CD4-positive, alpha-beta T cell (primary cell): Measurements from ENCODE around the gene CFAP45. TPM values are rescaled to one million over a fixed set of nuclear protein-coding genes. Genes with fewer than 3 reads are reported as not detected.

Experiments
- ATAC-seq: fragments of 200-7000 bp; cut with Tn5 transposase; one replicate; pipeline ENCODE4 v1.10.0; 2022; ENCODE audit warnings: mild to moderate bottlenecking; ENCODE audit not compliant: poor library complexity
- CTCF ChIA-PET: fragments of 350-600 bp; sonication (Branson Sonifier 250); formaldehyde crosslinking; loops from one replicate; lab custom pipeline; 2021; ENCODE audit warnings: antibody characterized with exemption, inconsistent platforms; lab: Charles Lee
- POLR2A ChIA-PET: fragments of 350-600 bp; sonication (Branson Sonifier 250); formaldehyde crosslinking; loops from one replicate; lab custom pipeline; 2021; ENCODE audit warnings: antibody characterized with exemption, inconsistent platforms; lab: Charles Lee
- DNase-seq, 14 experiments: peaks; one replicate each; pipeline ENCODE4 v3.0.0-alpha.2; 2013 to 2020; ENCODE audit warnings: mixed read lengths in 2 of 14
- H3K27ac ChIP-seq, 2 donors: one replicate each; pipeline versions ENCODE4 v1.5.1 to v1.7.0; 2013; ENCODE audit warnings: low read length in 2 of 2, low read depth in 1 of 2, mild to moderate bottlenecking in 1 of 2
- H3K27me3 ChIP-seq, 2 experiments: 1 replicate in 1 of 2; 2 replicates in 1 of 2; pipeline versions ENCODE4 v1.6.1 to v1.7.0; 2013; ENCODE audit warnings: low read length in 2 of 2, control low read depth in 1 of 2, mild to moderate bottlenecking in 1 of 2, moderate library complexity in 1 of 2; ENCODE audit not compliant: insufficient read depth in 2 of 2, control insufficient read depth in 1 of 2
- H3K36me3 ChIP-seq: one replicate; pipeline ENCODE4 v1.6.1; 2013; ENCODE audit warnings: low read length, control low read depth; ENCODE audit not compliant: insufficient read depth
- H3K4me1 ChIP-seq: one replicate; pipeline ENCODE4 v1.6.1; 2013; ENCODE audit warnings: low read length, control low read depth; ENCODE audit not compliant: insufficient read depth
- H3K4me3 ChIP-seq: one replicate; pipeline ENCODE4 v1.5.1; 2013; ENCODE audit warnings: mild to moderate bottlenecking, low read length, moderate library complexity
- H3K9me3 ChIP-seq, 2 experiments: 1 replicate in 1 of 2; 2 replicates in 1 of 2; pipeline versions ENCODE4 v1.6.1 to v1.7.0; 2013; ENCODE audit warnings: low read length in 2 of 2, mild to moderate bottlenecking in 2 of 2, control low read depth in 1 of 2, moderate library complexity in 1 of 2; ENCODE audit not compliant: control insufficient read depth in 1 of 2, insufficient read depth in 1 of 2
- H3K27ac Mint-ChIP-seq: one replicate; pipeline ENCODE4 v1.8.0; 2020; ENCODE audit warnings: mixed read lengths
- H3K27me3 Mint-ChIP-seq: one replicate; pipeline ENCODE4 v1.8.0; 2021; ENCODE audit warnings: mixed read lengths
- H3K36me3 Mint-ChIP-seq: one replicate; pipeline ENCODE4 v1.8.0; 2021; ENCODE audit warnings: low read depth, mixed read lengths
- H3K4me1 Mint-ChIP-seq: one replicate; pipeline ENCODE4 v1.8.0; 2021; ENCODE audit warnings: low read depth, mixed read lengths
- H3K4me3 Mint-ChIP-seq: one replicate; pipeline ENCODE4 v1.8.0; 2020; ENCODE audit warnings: mild to moderate bottlenecking, mixed read lengths
- H3K9me3 Mint-ChIP-seq: one replicate; pipeline ENCODE4 v1.8.0; 2020; ENCODE audit warnings: mixed read lengths
- intact Hi-C, 2 experiments: fragments of 100-400 bp; cut with DNase I in 1 of 2; cut with micrococcal nuclease in 1 of 2; formaldehyde crosslinking; loops; one replicate each; pipeline versions ENCODE4 v1.15.1 to v1.9.0; 2023 to 2025; cut with DNase I, micrococcal nuclease
- total RNA-seq, 174 experiments: library from RNA in 2 of 174; stranded (reverse) in 2 of 174; gene quantifications; one replicate each; pipeline ENCODE4 v1.2.3 and lab custom pipeline; 2021 to 2026
- TF ChIP-seq, protein P1 (sequence below): fragments of 200-600 bp; IDR thresholded peaks from one replicate; pipeline ENCODE4 v1.8.0; 2022; ENCODE audit warnings: antibody characterized with exemption, mild to moderate bottlenecking

CFAP45 gene
- total RNA-seq, 2 experiments from 2014 or later = 8.4 to 9.0 TPM

DNA sequence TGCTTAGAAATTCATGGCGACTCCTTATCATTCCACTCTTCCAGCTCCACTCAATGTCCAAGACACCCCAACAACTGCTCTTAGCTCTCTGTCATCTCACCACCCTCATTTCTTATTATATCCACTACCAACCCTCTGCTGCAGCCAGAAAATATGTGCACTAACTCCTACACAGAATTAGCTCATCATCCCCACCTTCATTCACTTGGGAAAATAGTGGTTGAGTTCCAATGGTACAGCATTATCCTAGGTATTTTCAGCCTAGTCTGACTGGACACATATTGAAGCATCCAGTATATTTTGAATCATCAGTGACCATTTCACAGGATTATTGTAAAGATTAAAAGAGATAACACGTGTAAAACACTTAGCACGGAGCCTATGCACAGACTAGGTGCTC lies 20.8 kb downstream of the CFAP45 start:
- Histone ChIP-seq H3K9me3 (no peaks in the 10 kb centered on the region), H3K36me3 (no peaks in the 10 kb centered on the region), H3K27me3 (no peaks in the 10 kb centered on the region), H3K4me1 (peaks cover 6% of the 10 kb centered on the region), H3K27ac (no peak overlapping the region), H3K4me3 (no peak overlapping the region)
- ChIA-PET POLR2A (interaction anchor here (0.9 kb wide), 1 partner anchor 81 kb away, joined by 4 read pairs; no protein-coding TSS in a partner anchor), CTCF (interaction anchor here (1.5 kb wide), 2 partner anchors 9 to 13 kb away, joined by 3 to 5 read pairs; no protein-coding TSS in a partner anchor)
- Mint-ChIP-seq H3K36me3 (no peaks in the 10 kb centered on the region), H3K27me3 (no peaks in the 10 kb centered on the region), H3K9me3 (no peaks in the 10 kb centered on the region), H3K4me1 (no peaks in the 10 kb centered on the region), H3K27ac (no peak overlapping the region), H3K4me3 (no peak overlapping the region)
- intact Hi-C loops = no loop called here
- no peak for ATAC-seq
- TF ChIP-seq, protein P1, sequence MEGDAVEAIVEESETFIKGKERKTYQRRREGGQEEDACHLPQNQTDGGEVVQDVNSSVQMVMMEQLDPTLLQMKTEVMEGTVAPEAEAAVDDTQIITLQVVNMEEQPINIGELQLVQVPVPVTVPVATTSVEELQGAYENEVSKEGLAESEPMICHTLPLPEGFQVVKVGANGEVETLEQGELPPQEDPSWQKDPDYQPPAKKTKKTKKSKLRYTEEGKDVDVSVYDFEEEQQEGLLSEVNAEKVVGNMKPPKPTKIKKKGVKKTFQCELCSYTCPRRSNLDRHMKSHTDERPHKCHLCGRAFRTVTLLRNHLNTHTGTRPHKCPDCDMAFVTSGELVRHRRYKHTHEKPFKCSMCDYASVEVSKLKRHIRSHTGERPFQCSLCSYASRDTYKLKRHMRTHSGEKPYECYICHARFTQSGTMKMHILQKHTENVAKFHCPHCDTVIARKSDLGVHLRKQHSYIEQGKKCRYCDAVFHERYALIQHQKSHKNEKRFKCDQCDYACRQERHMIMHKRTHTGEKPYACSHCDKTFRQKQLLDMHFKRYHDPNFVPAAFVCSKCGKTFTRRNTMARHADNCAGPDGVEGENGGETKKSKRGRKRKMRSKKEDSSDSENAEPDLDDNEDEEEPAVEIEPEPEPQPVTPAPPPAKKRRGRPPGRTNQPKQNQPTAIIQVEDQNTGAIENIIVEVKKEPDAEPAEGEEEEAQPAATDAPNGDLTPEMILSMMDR = no peak
- DNase-seq = no peak

DNA sequence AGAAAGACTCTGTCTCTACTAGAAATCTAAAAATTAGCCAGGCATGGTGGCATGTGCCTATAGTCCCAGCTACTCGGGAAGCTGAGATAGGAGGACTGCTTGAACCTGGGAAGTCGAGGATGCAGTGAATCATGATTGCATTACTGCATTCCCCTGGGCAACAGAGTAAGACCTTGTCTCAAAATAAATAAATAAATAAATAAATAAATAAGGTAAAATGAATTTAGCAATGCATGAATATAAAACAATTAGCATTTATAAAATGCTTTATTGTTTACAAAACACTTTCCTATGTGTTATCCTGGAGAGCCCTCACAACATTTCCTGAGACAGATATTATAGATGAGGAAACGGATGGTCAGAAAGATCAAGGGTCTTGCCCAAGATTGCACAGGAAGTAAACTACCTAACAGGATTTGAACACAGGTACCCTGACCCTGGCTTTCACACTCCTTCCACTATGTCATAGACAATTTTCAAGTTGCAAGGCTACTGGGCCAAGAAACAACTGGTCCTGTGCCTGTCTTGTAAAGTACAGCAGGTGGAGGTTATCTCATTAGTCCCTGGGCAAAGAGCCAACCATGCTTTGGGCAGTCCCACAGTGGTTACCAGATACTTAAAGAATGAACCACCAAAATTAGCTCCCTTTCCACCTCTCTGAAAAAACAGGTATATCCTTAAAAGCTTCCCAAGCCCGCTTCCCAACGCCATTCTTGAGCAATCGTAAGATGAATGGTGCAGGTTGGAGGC lies 22.1 kb downstream of the CFAP45 start:
- TF ChIP-seq, protein P1 = no peak
- no peaks in the 10 kb centered on the region for H3K36me3 ChIP-seq
- H3K4me1 ChIP-seq = peaks cover 6% of the 10 kb centered on the region
- POLR2A ChIA-PET = no interaction called here
- Mint-ChIP-seq H3K36me3 (no peaks in the 10 kb centered on the region), H3K27me3 (no peaks in the 10 kb centered on the region), H3K9me3 (no peaks in the 10 kb centered on the region), H3K4me3 (no peak overlapping the region), H3K27ac (no peak overlapping the region), H3K4me1 (no peaks in the 10 kb centered on the region)
- DNase-seq (no peak), ATAC-seq (no peak)
- H3K9me3 ChIP-seq = no peaks in the 10 kb centered on the region
- no peak overlapping the region for H3K27ac ChIP-seq
- H3K27me3 ChIP-seq = no peaks in the 10 kb centered on the region
- intact Hi-C loops = no loop called here
- H3K4me3 ChIP-seq = no peak overlapping the region
- CTCF ChIA-PET = no interaction called here

- no peaks in the 10 kb centered on the region for H3K36me3 ChIP-seq
- no peaks in the 10 kb centered on the region for H3K27me3 ChIP-seq
- Mint-ChIP-seq H3K27ac (no peak overlapping the region), H3K4me1 (no peaks in the 10 kb centered on the region), H3K36me3 (no peaks in the 10 kb centered on the region), H3K27me3 (peaks cover 3% of the 10 kb centered on the region), H3K9me3 (no peaks in the 10 kb centered on the region), H3K4me3 (no peak overlapping the region)
- POLR2A ChIA-PET = no interaction called here
- no peaks in the 10 kb centered on the region for H3K9me3 ChIP-seq
- ATAC-seq = no peak
- CTCF ChIA-PET = interaction anchor here (1.5 kb wide), 1 partner anchor 13 kb away, joined by 3 read pairs; no protein-coding TSS in a partner anchor
- H3K4me3 ChIP-seq = no peak overlapping the region
- intact Hi-C loops = no loop called here
- H3K27ac ChIP-seq = no peak overlapping the region
- no peak for DNase-seq
- TF ChIP-seq, protein P1 = no peak
- no peaks in the 10 kb centered on the region for H3K4me1 ChIP-seq
Observed at GRCh38 chr1:159873530-159874143, 26.3 kb downstream of the CFAP45 start.
